HG02870 (cell line): ENCODE measurements around the gene ARL3.
"Not testable (repeated sequence)": the region's sequence is repeated elsewhere in the genome, so short reads cannot be mapped to it uniquely, and the experiment has no call there.

Experiments
- ATAC-seq: cut with Tn5 transposase; IDR thresholded peaks from one replicate; pipeline ENCODE4 v1.9.1; 2021; ENCODE audit warnings: mild to moderate bottlenecking, moderate library complexity; ENCODE audit not compliant: unreplicated experiment

Gene ARL3

GRCh38 chr10:102705531-102705930 is 8.7 kb downstream of the ARL3 start:
- no peak for ATAC-seq

- no peak for ATAC-seq
Observed at GRCh38 chr10:102704915-102705314, 9.3 kb downstream of the ARL3 start.

GRCh38 chr10:102702742-102703141 is 11.5 kb downstream of the ARL3 start:
- ATAC-seq, result no peak

- ATAC-seq, result no peak
Observed at GRCh38 chr10:102701796-102702195, 12.4 kb downstream of the ARL3 start.

GRCh38 chr10:102701272-102701671 is 12.9 kb downstream of the ARL3 start:
- ATAC-seq, result no peak

- no peak for ATAC-seq
Observed at GRCh38 chr10:102698894-102699293, 15.3 kb downstream of the ARL3 start.

GRCh38 chr10:102696736-102697135 is 17.5 kb downstream of the ARL3 start:
- ATAC-seq, result no peak

GRCh38 chr10:102695401-102695800 is 18.8 kb downstream of the ARL3 start:
- ATAC-seq, result not testable (repeated sequence)

- ATAC-seq, result no peak
Observed at GRCh38 chr10:102691285-102692066, 22.7 kb downstream of the ARL3 start.

GRCh38 chr10:102683736-102684135 is 30.5 kb downstream of the ARL3 start:
- no peak for ATAC-seq

- ATAC-seq, result no peak
Observed at GRCh38 chr10:102682981-102683380, 31.2 kb downstream of the ARL3 start.

- no peak for ATAC-seq
Observed at GRCh38 chr10:102682416-102682815, 31.8 kb downstream of the ARL3 start.

GRCh38 chr10:102681696-102682095 is 32.5 kb downstream of the ARL3 start:
- ATAC-seq, result no peak

GRCh38 chr10:102679596-102679995 is 34.6 kb downstream of the ARL3 start:
- no peak for ATAC-seq

GRCh38 chr10:102678842-102679289 is 35.3 kb downstream of the ARL3 start:
- no peak for ATAC-seq

GRCh38 chr10:102678068-102678400 is 36.2 kb downstream of the ARL3 start:
- ATAC-seq, result no peak

GRCh38 chr10:102677331-102678067 is 36.7 kb downstream of the ARL3 start:
- no peak for ATAC-seq

GRCh38 chr10:102676534-102677315 is 37.5 kb downstream of the ARL3 start:
- ATAC-seq, result no peak

GRCh38 chr10:102675666-102676533 is 38.3 kb downstream of the ARL3 start:
- ATAC-seq, result no peak

GRCh38 chr10:102675011-102675665 is 39.1 kb downstream of the ARL3 start:
- ATAC-seq, result no peak
